HepG2 (cell line): ENCODE data around the gene RPRML. TPM values are rescaled to one million over a fixed set of nuclear protein-coding genes. Genes with fewer than 3 reads are reported as not detected.
A peak's percentile ranks its signal among the peaks of the same experiment; 100 is the strongest.

Source experiments
- HES4 ChIP-seq: sonication (generic); formaldehyde crosslinking; IDR thresholded peaks from 2 replicates; pipeline ENCODE4 v1.9.0; 2021; ENCODE audit warnings: mild to moderate bottlenecking, missing genetic modification reagents, borderline replicate concordance
- HNRNPUL1 ChIP-seq: fragments of 200-400 bp; formaldehyde crosslinking; IDR thresholded peaks from 2 replicates; pipeline ENCODE4 v1.6.1; 2017; ENCODE audit warnings: low read depth, mild to moderate bottlenecking, low read length, moderate library complexity
- MIER3 ChIP-seq: IDR thresholded peaks from 2 replicates; pipeline ENCODE4 v1.6.1; 2016; ENCODE audit warnings: missing compliant biosample characterization, borderline replicate concordance
- MZF1 ChIP-seq: sonication (generic); formaldehyde crosslinking; IDR thresholded peaks from 2 replicates; pipeline ENCODE4 v1.8.1; 2023; ENCODE audit warnings: mild to moderate bottlenecking, missing genetic modification reagents, borderline replicate concordance
- NFRKB ChIP-seq: fragments of 450-650 bp; IDR thresholded peaks from 2 replicates; pipeline ENCODE4 v1.6.1; 2017
- PCBP1 ChIP-seq: fragments of 200-400 bp; formaldehyde crosslinking; IDR thresholded peaks from 2 replicates; pipeline ENCODE4 v1.6.1; 2017; ENCODE audit warnings: mild to moderate bottlenecking, low read depth, low read length, borderline replicate concordance
- PLRG1 ChIP-seq: fragments of 450-650 bp; conservative IDR thresholded peaks from 2 replicates; pipeline ENCODE4 v1.6.1; 2016
- POLR2G ChIP-seq: fragments of 200-400 bp; formaldehyde crosslinking; IDR thresholded peaks from 2 replicates; pipeline ENCODE4 v1.6.1; 2018; ENCODE audit warnings: mild to moderate bottlenecking, low read depth, low read length, moderate library complexity
- SP140L ChIP-seq: sonication (generic); formaldehyde crosslinking; IDR thresholded peaks from 2 replicates; pipeline ENCODE4 v1.4.0; 2020; ENCODE audit warnings: missing genetic modification reagents, borderline replicate concordance
- ZBTB2 ChIP-seq: sonication (generic); formaldehyde crosslinking; IDR thresholded peaks from 2 replicates; pipeline ENCODE4 v1.8.0; 2022; ENCODE audit warnings: low read depth, missing genetic modification reagents
- ZFP90 ChIP-seq: sonication (generic); formaldehyde crosslinking; IDR thresholded peaks from 2 replicates; pipeline ENCODE4 v1.8.0; 2022; ENCODE audit warnings: missing genetic modification reagents, mild to moderate bottlenecking, inconsistent platforms, borderline replicate concordance
- ZNF362 ChIP-seq: sonication (generic); formaldehyde crosslinking; IDR thresholded peaks from 2 replicates; pipeline ENCODE4 v1.4.0; 2020; ENCODE audit warnings: missing genetic modification reagents, mild to moderate bottlenecking, borderline replicate concordance
- ZNF609 ChIP-seq: sonication (generic); formaldehyde crosslinking; IDR thresholded peaks from 2 replicates; pipeline ENCODE4 v1.4.0; 2020; ENCODE audit warnings: mild to moderate bottlenecking, missing genetic modification reagents, borderline replicate concordance
- polyA plus RNA-seq, 8 experiments: library from polyadenylated mRNA; depleted of rRNA in 3 of 8; stranded (reverse) in 7 of 8; unstranded in 1 of 8; fragments of >200 nt; fragmentation: Illumina TruSeq in 4 of 8; extraction: Trizol in 4 of 8; gene quantifications; 2 replicates each; pipeline versions ENCODE4 v1.2.1 to v1.2.3, GENCODE V29; 2011 to 2016; ENCODE audit warnings: low read depth in 4 of 8, missing spikeins in 1 of 8, mixed read lengths in 1 of 8; ENCODE audit not compliant: insufficient read depth in 1 of 8
- total RNA-seq, 5 experiments: library from RNA; depleted of rRNA; stranded (reverse); fragments of >200 nt; fragmentation: Illumina TruSeq; extraction: Trizol; gene quantifications; 2 replicates each; pipeline ENCODE4 v1.2.3, GENCODE V29; 2016; ENCODE audit warnings: low read depth in 1 of 5
- TF ChIP-seq, protein P1 (sequence below): IDR thresholded peaks from 2 replicates; pipeline ENCODE4 v1.6.1; 2018; ENCODE audit warnings: missing genetic modification reagents
- TF ChIP-seq, protein P2 (sequence below): sonication (generic); formaldehyde crosslinking; IDR thresholded peaks from 2 replicates; pipeline ENCODE4 v1.4.0; 2020; ENCODE audit warnings: missing genetic modification reagents

Gene RPRML
- total and polyA plus RNA-seq, 2 of the 13 experiments (the other 11 are each of a cell fraction or from before 2014, with no cell fraction given), result not detected

- no peak for TF ChIP-seq ZBTB2
- TF ChIP-seq ZFP90 (CRISPR knock-in tag), result no peak
- no peak for TF ChIP-seq MZF1 (CRISPR knock-in tag)
- TF ChIP-seq POLR2G, result peak; percentile 62; the same call in 1 of the 2 replicates
- TF ChIP-seq ZNF609, result no peak
- 0 out of 2 replicates have a peak, but pooled peaks have one; percentile 23 for TF ChIP-seq MIER3 (CRISPR knock-in tag)
- TF ChIP-seq PLRG1, result no peak
- no peak for TF ChIP-seq HNRNPUL1
- TF ChIP-seq ZNF362 (CRISPR knock-in tag), result no peak
- TF ChIP-seq, protein P1, sequence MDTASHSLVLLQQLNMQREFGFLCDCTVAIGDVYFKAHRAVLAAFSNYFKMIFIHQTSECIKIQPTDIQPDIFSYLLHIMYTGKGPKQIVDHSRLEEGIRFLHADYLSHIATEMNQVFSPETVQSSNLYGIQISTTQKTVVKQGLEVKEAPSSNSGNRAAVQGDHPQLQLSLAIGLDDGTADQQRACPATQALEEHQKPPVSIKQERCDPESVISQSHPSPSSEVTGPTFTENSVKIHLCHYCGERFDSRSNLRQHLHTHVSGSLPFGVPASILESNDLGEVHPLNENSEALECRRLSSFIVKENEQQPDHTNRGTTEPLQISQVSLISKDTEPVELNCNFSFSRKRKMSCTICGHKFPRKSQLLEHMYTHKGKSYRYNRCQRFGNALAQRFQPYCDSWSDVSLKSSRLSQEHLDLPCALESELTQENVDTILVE (CRISPR knock-in tag), result no peak
- TF ChIP-seq NFRKB, result no peak
- TF ChIP-seq, protein P2, sequence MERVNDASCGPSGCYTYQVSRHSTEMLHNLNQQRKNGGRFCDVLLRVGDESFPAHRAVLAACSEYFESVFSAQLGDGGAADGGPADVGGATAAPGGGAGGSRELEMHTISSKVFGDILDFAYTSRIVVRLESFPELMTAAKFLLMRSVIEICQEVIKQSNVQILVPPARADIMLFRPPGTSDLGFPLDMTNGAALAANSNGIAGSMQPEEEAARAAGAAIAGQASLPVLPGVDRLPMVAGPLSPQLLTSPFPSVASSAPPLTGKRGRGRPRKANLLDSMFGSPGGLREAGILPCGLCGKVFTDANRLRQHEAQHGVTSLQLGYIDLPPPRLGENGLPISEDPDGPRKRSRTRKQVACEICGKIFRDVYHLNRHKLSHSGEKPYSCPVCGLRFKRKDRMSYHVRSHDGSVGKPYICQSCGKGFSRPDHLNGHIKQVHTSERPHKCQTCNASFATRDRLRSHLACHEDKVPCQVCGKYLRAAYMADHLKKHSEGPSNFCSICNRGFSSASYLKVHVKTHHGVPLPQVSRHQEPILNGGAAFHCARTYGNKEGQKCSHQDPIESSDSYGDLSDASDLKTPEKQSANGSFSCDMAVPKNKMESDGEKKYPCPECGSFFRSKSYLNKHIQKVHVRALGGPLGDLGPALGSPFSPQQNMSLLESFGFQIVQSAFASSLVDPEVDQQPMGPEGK (CRISPR knock-in tag), result peak; percentile 44; the same call in 1 of the 2 replicates
- TF ChIP-seq PCBP1, result no peak
- TF ChIP-seq SP140L (CRISPR knock-in tag), result 0 out of 2 replicates have a peak, but pooled peaks have one; percentile 68
- no peak for TF ChIP-seq HES4
These were observed 36.4 kb downstream of the RPRML start (continued) for GRCh38 chr17:46942441-46943217.
